ENCODE measurements around the gene LYSMD1. TPM values are rescaled to one million over a fixed set of nuclear protein-coding genes. Genes with fewer than 3 reads are reported as not detected.

The LYSMD1 gene
- total and polyA plus RNA-seq, 7 experiments from 2014 or later, result 0.35 to 3.3 (median 1.4) TPM

- intact Hi-C loops (cut with micrococcal nuclease), result no loop called here
- Histone ChIP-seq H3K27ac (ENCODE audit: low read depth, low read length) (no peak overlapping the region), H3K36me3 (ENCODE audit: control insufficient read depth in 2 of 3, insufficient read depth in 3 of 3, low read length in 3 of 3) (peaks cover 0 to 4% (median 0%) of the 10 kb centered on the region in 3 experiments), H3K9me3 (ENCODE audit: control insufficient read depth in 2 of 3, low read length in 3 of 3) (no peaks in the 10 kb centered on the region), H3K4me1 (ENCODE audit: control insufficient read depth in 2 of 2, insufficient read depth in 2 of 2, low read length in 2 of 2) (no peaks in the 10 kb centered on the region), H3K4me3 (ENCODE audit: low read length) (no peak overlapping the region), H3K27me3 (ENCODE audit: control insufficient read depth in 2 of 2, insufficient read depth in 2 of 2, low read length in 2 of 2) (no peaks in the 10 kb centered on the region)
- Mint-ChIP-seq H3K9me3 (no peaks in the 10 kb centered on the region), H3K36me3 (peaks cover 0 to 1% (median 0%) of the 10 kb centered on the region in 5 donors), H3K4me3 (no peak overlapping the region), H3K4me1 (peaks cover 12 to 24% (median 22%) of the 10 kb centered on the region in 7 donors), H3K27me3 (peaks cover 0 to 16% (median 0%) of the 10 kb centered on the region in 5 donors), H3K27ac (no peak overlapping the region)
- ChIA-PET CTCF (interaction anchor here (1.2 to 1.3 kb wide), 2 partner anchors 14 to 118 kb away, joined by 4 read pairs; partner anchors contain the start of gene TNFAIP8L2), POLR2A (interaction anchor here (1.4 to 1.5 kb wide), 2 partner anchors 12 kb away, joined by 5 to 8 read pairs; no protein-coding TSS in a partner anchor)
- DNase-seq, result no peak
- ATAC-seq, result no peak
Observed at GRCh38 chr1:151143057-151143435, 22.7 kb downstream of the LYSMD1 start.

- DNase-seq, result no peak
- Mint-ChIP-seq H3K27me3 (peaks cover 0 to 16% (median 0%) of the 10 kb centered on the region in 5 donors), H3K27ac (no peak overlapping the region), H3K36me3 (peaks cover 0 to 1% (median 0%) of the 10 kb centered on the region in 5 donors), H3K4me3 (no peak overlapping the region), H3K9me3 (no peaks in the 10 kb centered on the region), H3K4me1 (peaks cover 12 to 22% (median 20%) of the 10 kb centered on the region in 7 donors)
- ChIA-PET CTCF (interaction anchor here (0.6 to 1.5 kb wide), 4 partner anchors 14 to 1161 kb away, joined by 3 to 5 read pairs (median 4); partner anchors contain the start of gene TNFAIP8L2), POLR2A (interaction anchor here (1.4 to 1.5 kb wide), 2 partner anchors 12 to 13 kb away, joined by 5 to 8 read pairs; no protein-coding TSS in a partner anchor)
- intact Hi-C loops (cut with micrococcal nuclease), result no loop called here
- H3K4me1 ChIP-seq (ENCODE audit: control insufficient read depth in 2 of 2, insufficient read depth in 2 of 2, low read length in 2 of 2), result no peaks in the 10 kb centered on the region
- peaks cover 0 to 4% (median 0%) of the 10 kb centered on the region in 3 experiments for H3K36me3 ChIP-seq (ENCODE audit: control insufficient read depth in 2 of 3, insufficient read depth in 3 of 3, low read length in 3 of 3)
- no peaks in the 10 kb centered on the region for H3K27me3 ChIP-seq (ENCODE audit: control insufficient read depth in 2 of 2, insufficient read depth in 2 of 2, low read length in 2 of 2)
- no peak for ATAC-seq
- no peak overlapping the region for H3K4me3 ChIP-seq (ENCODE audit: low read length)
- H3K27ac ChIP-seq (ENCODE audit: low read depth, low read length), result no peak overlapping the region
- no peaks in the 10 kb centered on the region for H3K9me3 ChIP-seq (ENCODE audit: control insufficient read depth in 2 of 3, low read length in 3 of 3)
Observed at GRCh38 chr1:151142411-151143056, 23.2 kb downstream of the LYSMD1 start.

DNA sequence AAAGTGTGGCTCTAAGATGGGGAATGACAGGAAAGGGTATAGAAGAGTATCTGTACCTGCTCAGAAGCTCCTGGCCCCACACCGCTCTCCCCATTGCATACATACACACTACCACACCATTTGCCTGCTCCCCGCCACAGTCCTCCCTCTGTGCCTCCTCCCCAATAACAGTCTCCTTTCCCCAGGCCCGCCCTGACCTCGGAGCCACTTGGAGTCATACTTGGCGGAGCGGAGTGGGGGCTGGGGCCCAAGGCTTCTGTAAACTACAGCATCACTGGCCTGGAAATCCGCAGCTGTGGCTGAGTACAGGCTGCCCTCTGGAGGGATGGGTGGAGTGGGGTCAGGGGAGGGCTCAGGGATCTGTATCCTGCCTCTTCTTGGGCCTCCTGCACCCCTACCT lies 27.9 kb downstream of the LYSMD1 start:
- Histone ChIP-seq H3K36me3 (ENCODE audit: control insufficient read depth in 2 of 3, insufficient read depth in 3 of 3, low read length in 3 of 3) (no peaks in the 10 kb centered on the region), H3K27me3 (ENCODE audit: control insufficient read depth in 2 of 2, insufficient read depth in 2 of 2, low read length in 2 of 2) (no peaks in the 10 kb centered on the region), H3K4me1 (ENCODE audit: control insufficient read depth in 2 of 2, insufficient read depth in 2 of 2, low read length in 2 of 2) (no peaks in the 10 kb centered on the region), H3K4me3 (ENCODE audit: low read length) (no peak overlapping the region), H3K27ac (ENCODE audit: low read depth, low read length) (no peak overlapping the region), H3K9me3 (ENCODE audit: control insufficient read depth in 2 of 3, low read length in 3 of 3) (no peaks in the 10 kb centered on the region)
- no peak for DNase-seq
- CTCF ChIA-PET, result no interaction called here
- no peak for ATAC-seq
- H3K36me3 Mint-ChIP-seq, result peaks cover 0 to 8% (median 5%) of the 10 kb centered on the region in 5 donors
- peaks cover 0 to 6% (median 0%) of the 10 kb centered on the region in 7 donors for H3K4me1 Mint-ChIP-seq
- intact Hi-C loops (cut with micrococcal nuclease), result no loop called here
- no peaks in the 10 kb centered on the region for H3K27me3 Mint-ChIP-seq
- no peak overlapping the region for H3K4me3 Mint-ChIP-seq
- POLR2A ChIA-PET, result interaction anchor here (0.7 kb wide), 1 partner anchor 325 kb away, joined by 3 read pairs; no protein-coding TSS in a partner anchor
- H3K27ac Mint-ChIP-seq, result no peak overlapping the region
- peaks cover 0 to 3% (median 0%) of the 10 kb centered on the region in 11 donors for H3K9me3 Mint-ChIP-seq

DNA sequence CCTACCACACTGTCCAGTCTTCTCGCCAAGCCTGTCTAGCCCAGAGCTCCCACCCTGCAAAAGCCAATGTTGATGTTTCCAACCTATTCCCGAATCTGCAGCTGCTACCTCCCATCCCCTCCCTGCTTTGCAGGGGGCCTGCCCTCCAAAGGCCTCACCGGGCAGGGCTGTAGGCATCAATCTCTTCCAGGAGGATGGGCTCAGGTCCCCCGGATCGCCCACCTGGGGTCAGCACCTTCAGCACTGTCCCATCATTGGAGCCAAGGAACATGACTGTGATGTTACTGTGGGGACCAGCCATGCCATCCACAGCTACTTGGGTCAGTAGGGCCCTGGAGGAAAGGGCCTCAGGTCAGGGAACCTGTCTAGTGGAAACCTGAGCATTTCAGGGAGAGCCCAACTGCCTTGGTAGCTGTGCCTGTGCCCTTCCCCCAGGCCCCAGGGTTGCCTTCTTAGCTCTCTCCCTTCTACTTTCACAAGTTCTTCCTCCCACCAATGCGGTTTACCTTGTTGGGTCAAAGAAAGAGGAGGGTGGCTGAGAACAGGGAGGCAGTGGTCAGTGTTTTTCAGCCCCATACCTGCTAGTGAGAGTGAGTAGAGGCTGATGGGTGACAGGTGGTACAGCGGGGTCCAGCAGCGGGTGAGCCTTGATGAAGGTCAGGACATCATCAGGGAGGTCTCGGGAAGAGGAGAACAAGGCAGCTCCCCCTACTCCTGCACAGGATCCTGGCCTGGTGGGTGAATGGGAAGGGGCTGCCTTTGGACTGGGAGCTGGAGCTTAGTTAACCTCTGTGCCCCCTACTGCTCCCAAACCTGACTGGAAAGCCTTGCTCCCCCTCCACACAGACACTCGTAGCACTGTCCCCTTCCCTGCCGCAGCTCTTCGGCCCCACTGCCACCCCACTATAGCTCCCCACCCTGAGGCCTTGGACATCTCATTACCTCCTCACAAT lies 30.0 kb downstream of the LYSMD1 start:
- no peaks in the 10 kb centered on the region for H3K27me3 ChIP-seq (ENCODE audit: control insufficient read depth in 2 of 2, insufficient read depth in 2 of 2, low read length in 2 of 2)
- H3K9me3 ChIP-seq (ENCODE audit: control insufficient read depth in 2 of 3, low read length in 3 of 3), result no peaks in the 10 kb centered on the region
- peaks cover 0 to 8% (median 5%) of the 10 kb centered on the region in 5 donors for H3K36me3 Mint-ChIP-seq
- intact Hi-C loops (cut with micrococcal nuclease), result no loop called here
- CTCF ChIA-PET, result interaction anchor here (0.8 kb wide), 1 partner anchor 855 kb away, joined by 4 read pairs; no protein-coding TSS in a partner anchor
- peaks cover 8 to 11% (median 9%) of the 10 kb centered on the region in 7 donors for H3K4me1 Mint-ChIP-seq
- H3K9me3 Mint-ChIP-seq, result peaks cover 0 to 3% (median 0%) of the 10 kb centered on the region in 11 donors
- no peak overlapping the region for H3K27ac Mint-ChIP-seq
- H3K27me3 Mint-ChIP-seq, result peaks cover 0 to 7% (median 0%) of the 10 kb centered on the region in 5 donors
- DNase-seq (no peak), ATAC-seq (no peak)
- no peak overlapping the region for H3K27ac ChIP-seq (ENCODE audit: low read depth, low read length)
- H3K4me1 ChIP-seq (ENCODE audit: control insufficient read depth in 2 of 2, insufficient read depth in 2 of 2, low read length in 2 of 2), result peaks cover 0 to 4% of the 10 kb centered on the region in 2 donors
- H3K4me3 ChIP-seq (ENCODE audit: low read length), result no peak overlapping the region
- POLR2A ChIA-PET, result interaction anchor here (0.7 to 1.2 kb wide), 2 partner anchors 21 to 24 kb away, joined by 3 read pairs; partner anchors contain the start of gene TNFAIP8L2
- no peaks in the 10 kb centered on the region for H3K36me3 ChIP-seq (ENCODE audit: control insufficient read depth in 2 of 3, insufficient read depth in 3 of 3, low read length in 3 of 3)
- H3K4me3 Mint-ChIP-seq, result no peak overlapping the region

DNA sequence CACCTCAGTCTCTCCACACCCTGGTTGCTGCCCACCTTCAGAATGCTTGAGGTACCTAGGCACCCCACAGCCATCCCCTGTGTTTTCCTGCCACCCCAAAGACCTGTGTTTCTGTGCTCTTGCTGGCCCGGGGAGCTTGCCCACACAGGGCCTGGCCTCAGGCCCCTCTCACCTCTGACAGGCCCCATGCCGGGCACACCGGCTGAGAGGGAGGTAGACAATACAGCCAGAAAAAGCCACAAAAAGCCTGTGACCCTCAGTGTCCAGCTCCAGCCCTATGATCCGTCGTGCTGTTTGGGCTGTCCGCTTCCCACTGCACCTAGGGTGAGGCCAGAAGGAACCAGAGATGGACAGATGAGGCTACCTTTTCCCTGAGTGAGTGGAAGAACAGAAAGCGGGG lies 30.7 kb downstream of the LYSMD1 start:
- H3K4me1 ChIP-seq (ENCODE audit: control insufficient read depth in 2 of 2, insufficient read depth in 2 of 2, low read length in 2 of 2), result peaks cover 0 to 4% of the 10 kb centered on the region in 2 donors
- Mint-ChIP-seq H3K4me1 (peaks cover 8 to 15% (median 11%) of the 10 kb centered on the region in 7 donors), H3K4me3 (no peak overlapping the region), H3K27me3 (peaks cover 0 to 12% (median 0%) of the 10 kb centered on the region in 5 donors), H3K9me3 (peaks cover 0 to 3% (median 0%) of the 10 kb centered on the region in 11 donors), H3K27ac (peak overlapping the region in 3 of 9 donors; percentile 48 to 65 (median 62)), H3K36me3 (peaks cover 0 to 8% (median 5%) of the 10 kb centered on the region in 5 donors)
- ChIA-PET POLR2A (interaction anchor here (0.6 to 1.0 kb wide), 4 partner anchors 9 to 451 kb away, joined by 3 to 6 read pairs (median 3); partner anchors contain the start of gene SEMA6C), CTCF (interaction anchor here (0.5 to 0.7 kb wide), 2 partner anchors 131 to 162 kb away, joined by 3 to 4 read pairs; no protein-coding TSS in a partner anchor)
- intact Hi-C loops (cut with micrococcal nuclease), result no loop called here
- ATAC-seq (no peak), DNase-seq (no peak)
- H3K4me3 ChIP-seq (ENCODE audit: low read length), result no peak overlapping the region
- no peaks in the 10 kb centered on the region for H3K36me3 ChIP-seq (ENCODE audit: control insufficient read depth in 2 of 3, insufficient read depth in 3 of 3, low read length in 3 of 3)
- no peaks in the 10 kb centered on the region for H3K9me3 ChIP-seq (ENCODE audit: control insufficient read depth in 2 of 3, low read length in 3 of 3)
- no peaks in the 10 kb centered on the region for H3K27me3 ChIP-seq (ENCODE audit: control insufficient read depth in 2 of 2, insufficient read depth in 2 of 2, low read length in 2 of 2)
- H3K27ac ChIP-seq (ENCODE audit: low read depth, low read length), result no peak overlapping the region

DNA sequence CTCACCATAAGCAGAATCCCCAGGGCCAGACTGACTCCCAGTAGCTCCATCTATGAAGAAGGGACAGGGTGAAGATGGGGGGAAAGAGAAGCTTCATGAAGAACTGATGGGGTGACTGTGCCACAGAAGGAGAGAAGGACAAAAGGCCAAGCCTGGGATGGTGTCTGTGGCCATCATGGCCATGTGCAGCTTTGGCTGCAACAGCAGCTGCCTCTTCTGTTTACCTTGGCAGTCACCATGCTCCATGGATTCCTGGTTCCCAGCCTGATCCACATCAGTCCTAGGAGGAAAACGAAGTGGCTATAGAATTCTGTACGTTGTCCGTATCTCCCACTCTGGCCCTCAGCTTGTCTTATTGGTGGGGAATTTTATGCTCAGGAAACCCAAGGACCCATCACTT lies 31.3 kb downstream of the LYSMD1 start:
- H3K27ac Mint-ChIP-seq, result peak overlapping the region in 2 of 9 donors; percentile 60 to 65
- no peaks in the 10 kb centered on the region for H3K27me3 ChIP-seq (ENCODE audit: control insufficient read depth in 2 of 2, insufficient read depth in 2 of 2, low read length in 2 of 2)
- intact Hi-C loops (cut with micrococcal nuclease), result no loop called here
- ChIA-PET CTCF (interaction anchor here (0.5 to 1.2 kb wide), 3 partner anchors 83 to 163 kb away, joined by 3 to 4 read pairs (median 3); no protein-coding TSS in a partner anchor), POLR2A (interaction anchor here (0.6 to 1.0 kb wide), 3 partner anchors 8 to 451 kb away, joined by 3 to 6 read pairs (median 3); partner anchors contain the start of gene SEMA6C)
- H3K4me1 ChIP-seq (ENCODE audit: control insufficient read depth in 2 of 2, insufficient read depth in 2 of 2, low read length in 2 of 2), result peaks cover 0 to 4% of the 10 kb centered on the region in 2 donors
- peaks cover 0 to 12% (median 0%) of the 10 kb centered on the region in 5 donors for H3K27me3 Mint-ChIP-seq
- H3K36me3 Mint-ChIP-seq, result peaks cover 0 to 8% (median 5%) of the 10 kb centered on the region in 5 donors
- H3K27ac ChIP-seq (ENCODE audit: low read depth, low read length), result no peak overlapping the region
- H3K4me3 ChIP-seq (ENCODE audit: low read length), result no peak overlapping the region
- peak overlapping the region in 3 of 10 donors; percentile 4 to 28 (median 17) for H3K4me3 Mint-ChIP-seq
- DNase-seq, result no peak
- no peaks in the 10 kb centered on the region for H3K36me3 ChIP-seq (ENCODE audit: control insufficient read depth in 2 of 3, insufficient read depth in 3 of 3, low read length in 3 of 3)
- ATAC-seq, result no peak
- no peaks in the 10 kb centered on the region for H3K9me3 ChIP-seq (ENCODE audit: control insufficient read depth in 2 of 3, low read length in 3 of 3)
- H3K4me1 Mint-ChIP-seq, result peaks cover 8 to 15% (median 11%) of the 10 kb centered on the region in 7 donors
- H3K9me3 Mint-ChIP-seq, result peaks cover 0 to 3% (median 0%) of the 10 kb centered on the region in 11 donors
